Keratinocyte (primary cell): Measurements from ENCODE around the gene SLC26A8. TPM values are rescaled to one million over a fixed set of nuclear protein-coding genes. Genes with fewer than 3 reads are reported as not detected.

Experiments used
- DNase-seq: peaks from one replicate; pipeline ENCODE4 v3.0.0-alpha.2; 2011; ENCODE audit warnings: low read depth, missing footprints, low spot score
- FAIRE-seq: peaks from 2 replicates; lab custom pipeline; 2011; peaks lifted over from hg19 to GRCh38; lab: Jason Lieb, UNC
- H2AFZ ChIP-seq: 2 replicates; pipeline ENCODE4 v1.6.0; 2012; ENCODE audit warnings: low read length, control low read depth, inconsistent platforms; ENCODE audit not compliant: control insufficient read depth
- H3K27ac ChIP-seq: 2 replicates; pipeline ENCODE4 v1.5.1; 2011; ENCODE audit warnings: low read length; ENCODE audit not compliant: control insufficient read depth, insufficient read depth
- H3K27me3 ChIP-seq: 3 replicates; pipeline ENCODE4 v1.6.0; 2011; ENCODE audit warnings: low read length; ENCODE audit not compliant: control insufficient read depth, insufficient read depth; ENCODE audit errors: extremely low read depth
- H3K36me3 ChIP-seq, 2 experiments: 2 replicates in 1 of 2; 3 replicates in 1 of 2; pipeline ENCODE4 v1.5.1; 2011; ENCODE audit warnings: low read length in 2 of 2, mild to moderate bottlenecking in 1 of 2; ENCODE audit not compliant: control insufficient read depth in 2 of 2, insufficient read depth in 2 of 2; ENCODE audit errors: extremely low read depth in 1 of 2
- H3K4me1 ChIP-seq: 3 replicates; pipeline ENCODE4 v1.5.1; 2011; ENCODE audit warnings: low read length; ENCODE audit not compliant: control insufficient read depth, insufficient read depth; ENCODE audit errors: extremely low read depth
- H3K4me2 ChIP-seq: 3 replicates; pipeline ENCODE4 v1.6.0; 2011; ENCODE audit warnings: low read depth, low read length; ENCODE audit not compliant: control insufficient read depth, insufficient read depth; ENCODE audit errors: extremely low read depth
- H3K4me3 ChIP-seq, 3 experiments: fragments of 200-600 bp in 1 of 3; sonication (generic) in 1 of 3; 2 replicates in 2 of 3; 3 replicates in 1 of 3; pipeline ENCODE4 v1.5.1; 2011 to 2016; ENCODE audit warnings: low read length in 3 of 3, mild to moderate bottlenecking in 3 of 3, control low read depth in 2 of 3, inconsistent platforms in 1 of 3, low read depth in 1 of 3, mixed read lengths in 1 of 3, mixed run types in 1 of 3, moderate library complexity in 1 of 3; ENCODE audit not compliant: control insufficient read depth in 2 of 3, insufficient read depth in 2 of 3; ENCODE audit errors: extremely low read depth in 1 of 3
- H3K79me2 ChIP-seq: 2 replicates; pipeline ENCODE4 v1.6.0; 2012; ENCODE audit warnings: low read length; ENCODE audit not compliant: control insufficient read depth, insufficient read depth
- H3K9ac ChIP-seq: 3 replicates; pipeline ENCODE4 v1.6.0; 2011; ENCODE audit warnings: low read length; ENCODE audit not compliant: control insufficient read depth, insufficient read depth; ENCODE audit errors: extremely low read depth
- H3K9me1 ChIP-seq: 3 replicates; pipeline ENCODE4 v1.6.0; 2011; ENCODE audit warnings: low read length; ENCODE audit not compliant: control insufficient read depth, insufficient read depth; ENCODE audit errors: extremely low read depth
- H3K9me3 ChIP-seq: 2 replicates; pipeline ENCODE4 v1.5.1; 2012; ENCODE audit warnings: low read depth, low read length; ENCODE audit not compliant: control insufficient read depth
- H4K20me1 ChIP-seq: 3 replicates; pipeline ENCODE4 v1.6.0; 2011; ENCODE audit warnings: low read length; ENCODE audit not compliant: control insufficient read depth, insufficient read depth; ENCODE audit errors: extremely low read depth
- EZH2 ChIP-seq: IDR thresholded peaks from one replicate; pipeline ENCODE4 v1.6.1; 2012; ENCODE audit warnings: inconsistent platforms, mild to moderate bottlenecking, low read length, moderate library complexity
- dilution Hi-C: fragments of 300-500 bp; cut with MboI; formaldehyde crosslinking; loops from one replicate; pipeline ENCODE4 v1.7.0; 2020; ENCODE audit warnings: low sequenced_read_pairs; ENCODE audit not compliant: extremely low pct_ligation_motif_present
- polyA plus RNA-seq, 5 experiments: library from polyadenylated mRNA; depleted of rRNA in 3 of 5; stranded (reverse) in 3 of 5; stranded (forward) in 1 of 5; unstranded in 1 of 5; fragments of >200 nt; gene quantifications; 1 replicate in 1 of 5; 2 replicates in 3 of 5; 3 replicates in 1 of 5; pipeline versions ENCODE4 v1.2.1 to v1.2.3, GENCODE V29; 2011 to 2012; ENCODE audit warnings: missing spikeins in 2 of 5, low read depth in 1 of 5, low replicate concordance in 1 of 5
- TF ChIP-seq, protein P1 (sequence below), 3 experiments: IDR thresholded peaks in 1 of 3; conservative IDR thresholded peaks in 1 of 3; optimal IDR thresholded peaks in 1 of 3; 2 replicates in 2 of 3; 3 replicates in 1 of 3; pipeline versions ENCODE3 to v1.5.1; 2011; ENCODE audit warnings: low read length in 3 of 3, mild to moderate bottlenecking in 3 of 3, moderate library complexity in 2 of 3, control low read depth in 1 of 3, inconsistent platforms in 1 of 3; ENCODE audit not compliant: insufficient read depth in 2 of 3; ENCODE audit errors: extremely low read depth in 1 of 3

Gene SLC26A8
- polyA plus RNA-seq, 1 donor (not counting 4 experiments of a cell fraction or from before 2014, with no cell fraction given): 0.18 TPM

DNA sequence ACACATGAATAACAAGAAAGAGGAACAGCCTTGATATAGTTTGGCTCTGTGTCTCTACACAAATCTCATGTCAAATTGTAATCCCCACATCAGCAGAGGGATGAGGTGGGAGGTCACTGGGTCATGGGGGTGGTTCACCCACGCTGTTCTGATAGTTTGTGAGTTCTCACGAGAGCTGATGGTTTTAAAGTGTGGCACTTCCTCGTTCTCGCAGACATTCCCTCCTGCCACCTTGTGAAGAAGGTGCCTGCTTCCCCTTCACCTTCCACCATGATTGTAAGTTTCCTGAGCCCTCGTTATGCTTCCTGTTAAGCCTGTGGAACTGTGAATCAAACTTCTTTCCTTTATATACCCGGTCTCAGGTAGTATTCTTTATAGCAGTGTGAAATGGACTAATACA lies 116.7 kb downstream of the SLC26A8 start:
- dilution Hi-C loops: no loop called here

GRCh38 chr6:35906499-35906846 lies 118.0 kb downstream of the SLC26A8 start:
- Histone ChIP-seq H4K20me1 (peaks cover 2% of the 10 kb centered on the region), H3K27ac (no peak overlapping the region), H3K9me1 (no peaks in the 10 kb centered on the region), H3K9ac (no peak overlapping the region), H3K27me3 (no peaks in the 10 kb centered on the region), H3K4me2 (no peak overlapping the region), H3K4me1 (peaks cover 8% of the 10 kb centered on the region), H3K4me3 (no peak overlapping the region), H2AFZ (no peak overlapping the region), H3K79me2 (peaks cover 84% of the 10 kb centered on the region), H3K9me3 (no peaks in the 10 kb centered on the region), H3K36me3 (peaks cover 5 to 16% of the 10 kb centered on the region in 2 experiments)
- TF ChIP-seq, protein P1, sequence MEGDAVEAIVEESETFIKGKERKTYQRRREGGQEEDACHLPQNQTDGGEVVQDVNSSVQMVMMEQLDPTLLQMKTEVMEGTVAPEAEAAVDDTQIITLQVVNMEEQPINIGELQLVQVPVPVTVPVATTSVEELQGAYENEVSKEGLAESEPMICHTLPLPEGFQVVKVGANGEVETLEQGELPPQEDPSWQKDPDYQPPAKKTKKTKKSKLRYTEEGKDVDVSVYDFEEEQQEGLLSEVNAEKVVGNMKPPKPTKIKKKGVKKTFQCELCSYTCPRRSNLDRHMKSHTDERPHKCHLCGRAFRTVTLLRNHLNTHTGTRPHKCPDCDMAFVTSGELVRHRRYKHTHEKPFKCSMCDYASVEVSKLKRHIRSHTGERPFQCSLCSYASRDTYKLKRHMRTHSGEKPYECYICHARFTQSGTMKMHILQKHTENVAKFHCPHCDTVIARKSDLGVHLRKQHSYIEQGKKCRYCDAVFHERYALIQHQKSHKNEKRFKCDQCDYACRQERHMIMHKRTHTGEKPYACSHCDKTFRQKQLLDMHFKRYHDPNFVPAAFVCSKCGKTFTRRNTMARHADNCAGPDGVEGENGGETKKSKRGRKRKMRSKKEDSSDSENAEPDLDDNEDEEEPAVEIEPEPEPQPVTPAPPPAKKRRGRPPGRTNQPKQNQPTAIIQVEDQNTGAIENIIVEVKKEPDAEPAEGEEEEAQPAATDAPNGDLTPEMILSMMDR (optimal IDR thresholded peaks at IDR 0.05 in 1 of 3, IDR thresholded peaks at IDR 0.05 in 1 of 3, conservative IDR thresholded peaks at IDR 0.05 in 1 of 3; ENCODE audit: extremely low read depth in 1 of 3, insufficient read depth in 2 of 3, low read length in 3 of 3): no peak
- no peak for TF ChIP-seq EZH2
- no peak for FAIRE-seq
- no peak for DNase-seq
- dilution Hi-C loops: no loop called here

More for the DNA sequence above, 116.7 kb downstream of the SLC26A8 start:
- Histone ChIP-seq H3K36me3 (peaks cover 9 to 26% of the 10 kb centered on the region in 2 experiments), H3K9me3 (no peaks in the 10 kb centered on the region), H2AFZ (no peak overlapping the region), H3K4me2 (no peak overlapping the region), H3K9me1 (no peaks in the 10 kb centered on the region), H3K27ac (no peak overlapping the region), H3K27me3 (no peaks in the 10 kb centered on the region), H4K20me1 (peaks cover 2% of the 10 kb centered on the region), H3K9ac (no peak overlapping the region), H3K4me1 (peaks cover 8% of the 10 kb centered on the region), H3K4me3 (no peak overlapping the region), H3K79me2 (peaks cover 85% of the 10 kb centered on the region)
- FAIRE-seq: no peak
- no peak for DNase-seq
- no peak for TF ChIP-seq EZH2
- TF ChIP-seq, protein P1 (optimal IDR thresholded peaks at IDR 0.05 in 1 of 3, IDR thresholded peaks at IDR 0.05 in 1 of 3, conservative IDR thresholded peaks at IDR 0.05 in 1 of 3; ENCODE audit: extremely low read depth in 1 of 3, insufficient read depth in 2 of 3, low read length in 3 of 3): no peak
